Endothelial cell of umbilical vein (primary cell): ENCODE data around the gene RAB4A. TPM values are rescaled to one million over a fixed set of nuclear protein-coding genes. Genes with fewer than 3 reads are reported as not detected.

ENCODE experiments used
- BruUV-seq: library from RNA; stranded (reverse); fragments of 400-500 nt; replicated peaks from 2 replicates; lab custom pipeline; 2021; lab: Mats Ljungman, UMichigan
- CTCF ChIA-PET: fragments of 300-600, 350-600 bp; sonication (Branson Sonifier 250); formaldehyde crosslinking; loops from one replicate; lab custom pipeline; 2021; ENCODE audit warnings: antibody characterized with exemption, inconsistent platforms; lab: Charles Lee
- POLR2A ChIA-PET: fragments of 300-600, 350-600 bp; sonication (Branson Sonifier 250); formaldehyde crosslinking; loops from one replicate; lab custom pipeline; 2021; ENCODE audit warnings: antibody characterized with exemption, inconsistent platforms; lab: Charles Lee
- DNase-seq: peaks from one replicate; pipeline ENCODE4 v3.0.0-alpha.2; 2011; ENCODE audit warnings: low read depth, low spot score
- FAIRE-seq: peaks from 2 replicates; lab custom pipeline; 2011; peaks lifted over from hg19 to GRCh38; lab: Jason Lieb, UNC
- H2AFZ ChIP-seq: 2 replicates; pipeline ENCODE4 v1.6.0; 2012; ENCODE audit warnings: low read depth, low read length, control low read depth, inconsistent platforms
- H3K27ac ChIP-seq: 2 replicates; pipeline ENCODE4 v1.5.1; 2011; ENCODE audit warnings: low read depth, mild to moderate bottlenecking, control low read depth, low read length, moderate library complexity; ENCODE audit not compliant: insufficient read depth
- H3K27me3 ChIP-seq, 2 experiments: 2 replicates each; pipeline versions ENCODE4 v1.6.0 to v1.6.1; 2011; ENCODE audit warnings: low read length in 2 of 2, mixed read lengths in 1 of 2; ENCODE audit not compliant: control insufficient read depth in 2 of 2, insufficient read depth in 2 of 2
- H3K36me3 ChIP-seq, 2 experiments: 2 replicates in 1 of 2; 3 replicates in 1 of 2; pipeline ENCODE4 v1.5.1; 2011; ENCODE audit warnings: low read length in 2 of 2, mild to moderate bottlenecking in 1 of 2, moderate library complexity in 1 of 2; ENCODE audit not compliant: control insufficient read depth in 2 of 2, insufficient read depth in 2 of 2; ENCODE audit errors: extremely low read depth in 1 of 2
- H3K4me1 ChIP-seq: 3 replicates; pipeline ENCODE4 v1.5.1; 2011; ENCODE audit warnings: mild to moderate bottlenecking, low read length; ENCODE audit not compliant: control insufficient read depth, insufficient read depth; ENCODE audit errors: extremely low read depth
- H3K4me2 ChIP-seq: 2 replicates; pipeline ENCODE4 v1.6.1; 2011; ENCODE audit warnings: low read length, control low read depth, mixed read lengths; ENCODE audit not compliant: insufficient read depth
- H3K4me3 ChIP-seq, 3 experiments: fragments of 200-600 bp in 1 of 3; sonication (generic), shearing (Covaris generic) in 1 of 3; replicated peaks in 1 of 3; 2 replicates each; pipeline ENCODE4 v1.5.1; 2011 to 2016; ENCODE audit warnings: control low read depth in 3 of 3, low read length in 3 of 3, mild to moderate bottlenecking in 2 of 3, inconsistent platforms in 1 of 3, low read depth in 1 of 3, moderate library complexity in 1 of 3; ENCODE audit not compliant: insufficient read depth in 1 of 3
- H3K79me2 ChIP-seq: 2 replicates; pipeline ENCODE4 v1.6.0; 2012; ENCODE audit warnings: low read length, inconsistent platforms; ENCODE audit not compliant: control insufficient read depth, insufficient read depth
- H3K9ac ChIP-seq: replicated peaks from 2 replicates; pipeline ENCODE3; 2011; ENCODE audit warnings: low read length, control low read depth; ENCODE audit not compliant: insufficient read depth; ENCODE audit errors: extremely low read depth
- H3K9me1 ChIP-seq: replicated peaks from 3 replicates; pipeline ENCODE4 v1.6.0; 2011; ENCODE audit warnings: mild to moderate bottlenecking, low read length; ENCODE audit not compliant: control insufficient read depth, insufficient read depth; ENCODE audit errors: extremely low read depth
- H3K9me3 ChIP-seq: replicated peaks from 2 replicates; pipeline ENCODE4 v1.5.1; 2012; ENCODE audit warnings: low read length, inconsistent platforms; ENCODE audit not compliant: control insufficient read depth, insufficient read depth
- H4K20me1 ChIP-seq: replicated peaks from 2 replicates; pipeline ENCODE3; 2011; ENCODE audit warnings: mild to moderate bottlenecking, low read length; ENCODE audit not compliant: control insufficient read depth, insufficient read depth; ENCODE audit errors: extremely low read depth
- EZH2 ChIP-seq: IDR thresholded peaks from 2 replicates; pipeline ENCODE4 v1.6.1; 2012; ENCODE audit warnings: borderline replicate concordance, low read depth, mild to moderate bottlenecking, moderate library complexity, low read length, inconsistent platforms; ENCODE audit not compliant: severe bottlenecking
- FOS ChIP-seq: IDR thresholded peaks from 2 replicates; pipeline ENCODE4 v1.6.1; 2011; ENCODE audit warnings: mild to moderate bottlenecking, low read length, moderate library complexity, borderline replicate concordance; ENCODE audit not compliant: insufficient read depth
- GATA2 ChIP-seq: IDR thresholded peaks from 2 replicates; pipeline ENCODE4 v1.7.0; 2011; ENCODE audit warnings: low read depth, mild to moderate bottlenecking, moderate library complexity, mixed read lengths, low read length; ENCODE audit not compliant: insufficient read length, insufficient read depth
- JUN ChIP-seq: IDR thresholded peaks from 2 replicates; pipeline ENCODE4 v1.6.1; 2011; ENCODE audit warnings: borderline replicate concordance, low read depth; ENCODE audit not compliant: insufficient read length, insufficient read depth
- MYC ChIP-seq: IDR thresholded peaks from one replicate; pipeline ENCODE4 v1.6.1; 2011; ENCODE audit warnings: mild to moderate bottlenecking, low read depth, low read length
- POLR2A ChIP-seq: IDR thresholded peaks from 2 replicates; pipeline ENCODE4 v1.6.1; 2012; ENCODE audit warnings: low read depth, mild to moderate bottlenecking, control low read depth, low read length
- POLR2AphosphoS5 ChIP-seq: IDR thresholded peaks from 2 replicates; pipeline ENCODE4 v1.6.1; 2012; ENCODE audit warnings: low read depth, mild to moderate bottlenecking, control low read depth, low read length, moderate library complexity; ENCODE audit not compliant: insufficient read depth
- dilution Hi-C: fragments of 300-500 bp; cut with MboI; formaldehyde crosslinking; loops from one replicate; pipeline ENCODE4 v1.15.0; 2019; ENCODE audit warnings: low sequenced_read_pairs; ENCODE audit not compliant: extremely low pct_ligation_motif_present
- intact Hi-C: fragments of 100-400 bp; cut with micrococcal nuclease; formaldehyde crosslinking; loops from one replicate; pipeline ENCODE4 v1.10.0; 2022
- polyA plus RNA-seq, 4 experiments: library from polyadenylated mRNA; depleted of rRNA in 3 of 4; stranded (reverse) in 3 of 4; unstranded in 1 of 4; fragments of >200 nt; gene quantifications; 2 replicates each; pipeline versions ENCODE4 v1.2.1 to v1.2.3, GENCODE V29; 2011 to 2012; ENCODE audit warnings: missing spikeins in 1 of 4
- total RNA-seq: library from RNA; stranded (reverse); gene quantifications from 2 replicates; pipeline ENCODE4 v1.2.3, GENCODE V29; 2021
- TF ChIP-seq, protein P1 (sequence below): IDR thresholded peaks from 2 replicates; pipeline ENCODE4 v1.6.1; 2011; ENCODE audit not compliant: insufficient read depth, insufficient read length
- TF ChIP-seq, protein P2 (sequence below), 2 donors: IDR thresholded peaks; 1 replicate in 1 of 2; 2 replicates in 1 of 2; pipeline ENCODE4 v1.5.1; 2011; ENCODE audit warnings: low read length in 2 of 2, mild to moderate bottlenecking in 2 of 2, moderate library complexity in 2 of 2, control low read depth in 1 of 2, inconsistent platforms in 1 of 2, low read depth in 1 of 2; ENCODE audit not compliant: insufficient read depth in 1 of 2; ENCODE audit errors: extremely low read depth in 1 of 2

RAB4A gene
- total and polyA plus RNA-seq, 2 donors (not counting 3 experiments of a cell fraction or from before 2014, with no cell fraction given) = 14.8 to 52.9 TPM

GRCh38 chr1:229229137-229229720 lies 41.7 kb upstream of the RAB4A start:
- peaks cover 8 to 14% of the 10 kb centered on the region in 2 experiments for H3K27me3 ChIP-seq
- no peak for DNase-seq
- H3K27ac ChIP-seq = no peak overlapping the region
- H2AFZ ChIP-seq = no peak overlapping the region
- no peaks in the 10 kb centered on the region for H3K9me3 ChIP-seq
- H3K9ac ChIP-seq = no peak overlapping the region
- intact Hi-C loops (no loop called here), dilution Hi-C loops (no loop called here)
- no peaks in the 10 kb centered on the region for H4K20me1 ChIP-seq
- H3K4me3 ChIP-seq = no peak overlapping the region
- no peaks in the 10 kb centered on the region for H3K36me3 ChIP-seq
- CTCF ChIA-PET = interaction anchor here (0.7 to 6.1 kb wide), 8 partner anchors 14 to 563 kb away, joined by 3 to 123 read pairs (median 5); partner anchors contain the start of gene RHOU
- POLR2A ChIA-PET = no interaction called here
- FAIRE-seq = no peak
- no peaks in the 10 kb centered on the region for H3K79me2 ChIP-seq
- no peaks in the 10 kb centered on the region for H3K9me1 ChIP-seq
- peaks cover 3% of the 10 kb centered on the region for H3K4me1 ChIP-seq
- no TSS peak for BruUV-seq
- no peak overlapping the region for H3K4me2 ChIP-seq
- no peak for TF ChIP-seq MYC
- TF ChIP-seq FOS = no peak
- TF ChIP-seq POLR2A = no peak
- TF ChIP-seq EZH2 = no peak
- TF ChIP-seq JUN = no peak
- TF ChIP-seq, protein P1, sequence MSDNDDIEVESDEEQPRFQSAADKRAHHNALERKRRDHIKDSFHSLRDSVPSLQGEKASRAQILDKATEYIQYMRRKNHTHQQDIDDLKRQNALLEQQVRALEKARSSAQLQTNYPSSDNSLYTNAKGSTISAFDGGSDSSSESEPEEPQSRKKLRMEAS = no peak
- TF ChIP-seq POLR2AphosphoS5 = no peak
- TF ChIP-seq, protein P2, sequence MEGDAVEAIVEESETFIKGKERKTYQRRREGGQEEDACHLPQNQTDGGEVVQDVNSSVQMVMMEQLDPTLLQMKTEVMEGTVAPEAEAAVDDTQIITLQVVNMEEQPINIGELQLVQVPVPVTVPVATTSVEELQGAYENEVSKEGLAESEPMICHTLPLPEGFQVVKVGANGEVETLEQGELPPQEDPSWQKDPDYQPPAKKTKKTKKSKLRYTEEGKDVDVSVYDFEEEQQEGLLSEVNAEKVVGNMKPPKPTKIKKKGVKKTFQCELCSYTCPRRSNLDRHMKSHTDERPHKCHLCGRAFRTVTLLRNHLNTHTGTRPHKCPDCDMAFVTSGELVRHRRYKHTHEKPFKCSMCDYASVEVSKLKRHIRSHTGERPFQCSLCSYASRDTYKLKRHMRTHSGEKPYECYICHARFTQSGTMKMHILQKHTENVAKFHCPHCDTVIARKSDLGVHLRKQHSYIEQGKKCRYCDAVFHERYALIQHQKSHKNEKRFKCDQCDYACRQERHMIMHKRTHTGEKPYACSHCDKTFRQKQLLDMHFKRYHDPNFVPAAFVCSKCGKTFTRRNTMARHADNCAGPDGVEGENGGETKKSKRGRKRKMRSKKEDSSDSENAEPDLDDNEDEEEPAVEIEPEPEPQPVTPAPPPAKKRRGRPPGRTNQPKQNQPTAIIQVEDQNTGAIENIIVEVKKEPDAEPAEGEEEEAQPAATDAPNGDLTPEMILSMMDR (IDR thresholded peaks at IDR 0.05; ENCODE audit: extremely low read depth in 1 of 2, insufficient read depth in 1 of 2, low read depth in 1 of 2, low read length in 2 of 2) = no peak
- no peak for TF ChIP-seq GATA2
